Activated T-cell treated with anti-CD3 and anti-CD28 coated beads, Interleukin-2, amount 50 U/mL, for 48 hours (primary cell): ENCODE measurements around the gene BRD7.

Experiments used
- DNase-seq, 2 experiments: peaks; one replicate each; pipeline ENCODE4 v3.0.0-alpha.2; 2020

The BRD7 gene

GRCh38 chr16:50303041-50303604 lies 65.7 kb downstream of the BRD7 start:
- DNase-seq, result no peak

- DNase-seq, result no peak
Measured at GRCh38 chr16:50302472-50303005, 66.2 kb downstream of the BRD7 start.

GRCh38 chr16:50301626-50302471 lies 66.9 kb downstream of the BRD7 start:
- no peak for DNase-seq

- DNase-seq, result no peak
Measured at GRCh38 chr16:50300942-50301625, 67.7 kb downstream of the BRD7 start.

GRCh38 chr16:50299508-50300105 lies 69.2 kb downstream of the BRD7 start:
- DNase-seq, result no peak

GRCh38 chr16:50298591-50299507 lies 69.9 kb downstream of the BRD7 start:
- no peak for DNase-seq

GRCh38 chr16:50298075-50298460 lies 70.7 kb downstream of the BRD7 start:
- DNase-seq, result no peak

- no peak for DNase-seq
Measured at GRCh38 chr16:50297301-50298074, 71.3 kb downstream of the BRD7 start.

- DNase-seq, result no peak
Measured at GRCh38 chr16:50296807-50297206, 72.0 kb downstream of the BRD7 start.

- no peak for DNase-seq
Measured at GRCh38 chr16:50295541-50296132, 73.2 kb downstream of the BRD7 start.

- no peak for DNase-seq
Measured at GRCh38 chr16:50294955-50295354, 73.8 kb downstream of the BRD7 start.

- no peak for DNase-seq
Measured at GRCh38 chr16:50293994-50294855, 74.6 kb downstream of the BRD7 start.

GRCh38 chr16:50293041-50293783 lies 75.6 kb downstream of the BRD7 start:
- DNase-seq, result no peak

GRCh38 chr16:50292566-50292948 lies 76.2 kb downstream of the BRD7 start:
- DNase-seq, result no peak

- no peak for DNase-seq
Measured at GRCh38 chr16:50291719-50292565, 76.8 kb downstream of the BRD7 start.

- DNase-seq, result no peak
Measured at GRCh38 chr16:50290856-50291255, 77.9 kb downstream of the BRD7 start.

- DNase-seq, result no peak
Measured at GRCh38 chr16:50289950-50290764, 78.6 kb downstream of the BRD7 start.
